ENCODE data around the gene BCR. TPM values are rescaled to one million over a fixed set of nuclear protein-coding genes. Genes with fewer than 3 reads are reported as not detected.

BCR gene
- total RNA-seq, 1 donor, result 28.6 TPM

DNA sequence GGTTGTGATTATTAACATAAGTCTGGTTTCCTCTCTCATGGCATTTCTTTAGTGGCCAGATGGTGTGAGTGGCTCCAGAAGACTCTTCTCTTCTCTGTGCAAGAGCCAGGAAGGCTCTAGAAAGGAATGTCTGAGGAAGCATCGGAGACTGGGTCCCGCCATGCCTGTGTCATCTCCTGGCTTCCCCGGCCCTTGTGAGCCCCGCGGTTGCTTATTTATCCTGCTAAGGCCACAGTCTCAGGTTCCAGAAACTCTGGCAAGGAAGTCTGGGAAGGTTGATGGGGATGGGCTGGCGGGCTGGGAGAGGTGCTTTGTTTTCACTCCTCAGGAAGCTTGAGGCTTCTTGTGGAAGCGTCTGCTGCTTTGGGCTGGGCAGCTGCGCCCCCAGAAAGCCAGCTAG lies 18.9 kb downstream of the BCR start:
- Histone ChIP-seq H3K27me3 (ENCODE audit: insufficient read depth, low read length) (no peaks in the 10 kb centered on the region), H3K79me2 (ENCODE audit: insufficient read depth, low read length) (peaks cover 56% of the 10 kb centered on the region), H3K4me3 (ENCODE audit: insufficient read depth, low read length) (no peak overlapping the region), H3K27ac (ENCODE audit: low read depth, low read length) (no peak overlapping the region), H4K20me1 (ENCODE audit: insufficient read depth, low read length) (peaks cover 47% of the 10 kb centered on the region), H3K36me3 (ENCODE audit: insufficient read depth, low read length) (no peaks in the 10 kb centered on the region), H2AFZ (ENCODE audit: low read length) (no peak overlapping the region), H3K4me2 (ENCODE audit: insufficient read depth, low read length) (no peak overlapping the region), H3K9me3 (ENCODE audit: low read depth, low read length) (no peaks in the 10 kb centered on the region), H3K4me1 (ENCODE audit: insufficient read depth, low read length) (peaks cover under 1% of the 10 kb centered on the region)
- TF ChIP-seq, protein P1, sequence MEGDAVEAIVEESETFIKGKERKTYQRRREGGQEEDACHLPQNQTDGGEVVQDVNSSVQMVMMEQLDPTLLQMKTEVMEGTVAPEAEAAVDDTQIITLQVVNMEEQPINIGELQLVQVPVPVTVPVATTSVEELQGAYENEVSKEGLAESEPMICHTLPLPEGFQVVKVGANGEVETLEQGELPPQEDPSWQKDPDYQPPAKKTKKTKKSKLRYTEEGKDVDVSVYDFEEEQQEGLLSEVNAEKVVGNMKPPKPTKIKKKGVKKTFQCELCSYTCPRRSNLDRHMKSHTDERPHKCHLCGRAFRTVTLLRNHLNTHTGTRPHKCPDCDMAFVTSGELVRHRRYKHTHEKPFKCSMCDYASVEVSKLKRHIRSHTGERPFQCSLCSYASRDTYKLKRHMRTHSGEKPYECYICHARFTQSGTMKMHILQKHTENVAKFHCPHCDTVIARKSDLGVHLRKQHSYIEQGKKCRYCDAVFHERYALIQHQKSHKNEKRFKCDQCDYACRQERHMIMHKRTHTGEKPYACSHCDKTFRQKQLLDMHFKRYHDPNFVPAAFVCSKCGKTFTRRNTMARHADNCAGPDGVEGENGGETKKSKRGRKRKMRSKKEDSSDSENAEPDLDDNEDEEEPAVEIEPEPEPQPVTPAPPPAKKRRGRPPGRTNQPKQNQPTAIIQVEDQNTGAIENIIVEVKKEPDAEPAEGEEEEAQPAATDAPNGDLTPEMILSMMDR (IDR thresholded peaks at IDR 0.05; ENCODE audit: extremely low read depth, low read depth, low read length), result no peak
- peak; percentile 39 for DNase-seq (ENCODE audit: insufficient read length, low spot score, missing footprints)

DNA sequence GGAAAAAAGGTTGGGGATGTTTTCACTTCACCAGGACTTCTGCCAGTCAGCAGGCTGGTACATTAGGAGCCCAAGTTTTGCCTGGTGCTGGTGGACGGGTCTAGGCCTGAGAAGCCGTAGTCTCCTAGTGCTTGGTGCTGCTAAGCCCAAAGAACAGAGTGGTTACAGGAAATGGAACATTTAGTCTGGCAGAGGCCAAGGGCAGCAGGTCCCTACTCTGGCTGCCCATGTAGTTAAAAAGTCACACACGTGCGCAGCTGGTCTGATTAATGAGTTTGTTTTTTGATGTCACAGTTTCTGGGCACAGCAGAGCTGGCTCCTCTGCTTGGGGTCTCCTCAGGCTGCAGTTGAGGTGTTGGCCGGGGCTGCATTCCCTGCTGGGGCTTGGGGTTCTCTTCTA lies 20.6 kb downstream of the BCR start:
- DNase-seq (ENCODE audit: insufficient read length, low spot score, missing footprints), result no peak
- no peaks in the 10 kb centered on the region for H3K36me3 ChIP-seq (ENCODE audit: insufficient read depth, low read length)
- no peaks in the 10 kb centered on the region for H3K4me1 ChIP-seq (ENCODE audit: insufficient read depth, low read length)
- H3K27me3 ChIP-seq (ENCODE audit: insufficient read depth, low read length), result no peaks in the 10 kb centered on the region
- no peaks in the 10 kb centered on the region for H3K9me3 ChIP-seq (ENCODE audit: low read depth, low read length)
- TF ChIP-seq, protein P1 (IDR thresholded peaks at IDR 0.05; ENCODE audit: extremely low read depth, low read depth, low read length), result no peak
- H2AFZ ChIP-seq (ENCODE audit: low read length), result no peak overlapping the region
- H3K27ac ChIP-seq (ENCODE audit: low read depth, low read length), result no peak overlapping the region
- H4K20me1 ChIP-seq (ENCODE audit: insufficient read depth, low read length), result peaks cover 56% of the 10 kb centered on the region
- H3K4me2 ChIP-seq (ENCODE audit: insufficient read depth, low read length), result no peak overlapping the region
- H3K79me2 ChIP-seq (ENCODE audit: insufficient read depth, low read length), result peaks cover 63% of the 10 kb centered on the region
- no peak overlapping the region for H3K4me3 ChIP-seq (ENCODE audit: insufficient read depth, low read length)

DNA sequence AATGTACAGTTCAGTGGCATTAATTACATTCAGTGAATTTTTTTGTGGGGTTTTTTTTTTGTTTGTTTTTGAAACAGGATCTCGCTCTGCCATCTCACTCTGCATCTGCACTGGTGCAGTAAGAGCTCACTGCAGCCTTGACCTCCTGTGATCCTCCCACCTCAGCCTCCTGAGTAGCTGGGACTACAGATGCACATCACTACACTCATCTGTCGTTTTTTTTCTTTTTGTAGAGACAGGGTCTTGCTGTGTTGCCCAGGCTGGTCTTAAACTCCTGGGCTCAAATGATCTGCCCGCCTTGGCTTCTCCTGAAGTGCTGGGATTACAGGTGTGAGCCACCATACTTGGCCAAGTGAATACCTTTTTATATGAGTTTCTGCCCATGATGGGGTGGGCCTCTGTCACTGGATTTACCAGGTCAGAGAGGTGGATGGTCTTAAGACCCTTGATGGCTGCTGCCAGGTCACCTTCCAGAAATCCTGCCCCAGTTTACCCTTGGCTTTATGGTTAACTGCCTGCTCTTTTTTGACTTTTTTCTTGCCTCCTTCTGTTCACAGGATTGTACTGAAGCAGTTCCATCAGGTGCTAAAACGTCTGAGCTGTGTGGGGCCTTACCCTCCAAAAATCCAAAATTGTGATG lies 22.6 kb downstream of the BCR start:
- Histone ChIP-seq H2AFZ (ENCODE audit: low read length) (no peak overlapping the region), H3K9me3 (ENCODE audit: low read depth, low read length) (no peaks in the 10 kb centered on the region), H3K27ac (ENCODE audit: low read depth, low read length) (no peak overlapping the region), H3K36me3 (ENCODE audit: insufficient read depth, low read length) (no peaks in the 10 kb centered on the region), H3K79me2 (ENCODE audit: insufficient read depth, low read length) (peaks cover 54% of the 10 kb centered on the region), H3K4me1 (ENCODE audit: insufficient read depth, low read length) (no peaks in the 10 kb centered on the region), H3K4me2 (ENCODE audit: insufficient read depth, low read length) (no peak overlapping the region), H4K20me1 (ENCODE audit: insufficient read depth, low read length) (peaks cover 49% of the 10 kb centered on the region), H3K4me3 (ENCODE audit: insufficient read depth, low read length) (no peak overlapping the region), H3K27me3 (ENCODE audit: insufficient read depth, low read length) (no peaks in the 10 kb centered on the region)
- DNase-seq (ENCODE audit: insufficient read length, low spot score, missing footprints), result peak; percentile 26
- TF ChIP-seq, protein P1 (IDR thresholded peaks at IDR 0.05; ENCODE audit: extremely low read depth, low read depth, low read length), result no peak

DNA sequence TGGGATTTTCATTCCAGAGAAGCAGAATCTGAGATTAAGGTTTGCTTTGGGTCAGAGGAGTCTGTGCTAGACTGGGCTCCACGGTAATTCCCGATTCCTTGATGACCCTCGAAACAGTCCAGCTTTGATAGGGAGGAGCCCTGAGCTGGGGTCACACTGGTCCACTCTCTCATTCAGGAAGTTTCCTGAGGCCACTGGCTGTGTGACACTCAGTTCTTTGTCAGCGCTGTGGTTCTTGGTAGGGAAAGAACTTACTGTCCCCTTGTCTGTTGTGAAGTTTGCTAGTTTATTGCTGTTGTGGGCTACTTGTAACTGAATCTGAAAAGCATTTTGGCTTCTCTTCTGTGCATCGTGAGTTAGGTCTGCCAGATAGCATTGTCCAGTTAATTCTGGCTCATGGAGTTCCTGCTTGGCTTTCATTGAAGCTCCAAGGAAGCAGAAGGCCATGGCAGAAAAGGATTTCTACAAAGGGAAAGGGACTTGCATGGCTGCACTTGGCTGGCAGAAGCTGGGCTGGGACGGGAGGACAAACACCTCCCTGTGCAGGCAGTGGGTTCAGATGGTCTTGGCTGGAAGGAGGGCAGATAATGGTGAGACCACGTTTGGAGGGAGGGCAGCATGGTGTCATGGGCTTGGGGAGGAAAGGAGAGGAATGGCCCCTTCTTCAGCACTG lies 23.3 kb downstream of the BCR start:
- no peaks in the 10 kb centered on the region for H3K9me3 ChIP-seq (ENCODE audit: low read depth, low read length)
- H3K4me3 ChIP-seq (ENCODE audit: insufficient read depth, low read length), result no peak overlapping the region
- H4K20me1 ChIP-seq (ENCODE audit: insufficient read depth, low read length), result peaks cover 45% of the 10 kb centered on the region
- peaks cover 49% of the 10 kb centered on the region for H3K79me2 ChIP-seq (ENCODE audit: insufficient read depth, low read length)
- H3K27me3 ChIP-seq (ENCODE audit: insufficient read depth, low read length), result no peaks in the 10 kb centered on the region
- no peaks in the 10 kb centered on the region for H3K4me1 ChIP-seq (ENCODE audit: insufficient read depth, low read length)
- no peak overlapping the region for H3K27ac ChIP-seq (ENCODE audit: low read depth, low read length)
- DNase-seq (ENCODE audit: insufficient read length, low spot score, missing footprints), result no peak
- no peak overlapping the region for H3K4me2 ChIP-seq (ENCODE audit: insufficient read depth, low read length)
- TF ChIP-seq, protein P1 (IDR thresholded peaks at IDR 0.05; ENCODE audit: extremely low read depth, low read depth, low read length), result no peak
- H2AFZ ChIP-seq (ENCODE audit: low read length), result no peak overlapping the region
- H3K36me3 ChIP-seq (ENCODE audit: insufficient read depth, low read length), result no peaks in the 10 kb centered on the region

Data from osteoblast (primary cell).